IPS DF 6.9 (cell line): Measurements from ENCODE around the gene DRG2.

Source experiments
- DNase-seq: peaks from one replicate; pipeline ENCODE4 v3.0.0-alpha.2; 2013; ENCODE audit warnings: low read depth, low spot score
- H3K27ac ChIP-seq: one replicate; pipeline ENCODE4 v1.5.1; 2013; ENCODE audit warnings: low read length, control low read depth
- H3K27me3 ChIP-seq: 2 replicates; pipeline ENCODE4 v1.6.1; 2013; ENCODE audit warnings: mild to moderate bottlenecking, low read length; ENCODE audit not compliant: control insufficient read depth, insufficient read depth
- H3K36me3 ChIP-seq: 2 replicates; pipeline ENCODE4 v1.6.1; 2013; ENCODE audit warnings: low read length; ENCODE audit not compliant: control insufficient read depth, insufficient read depth
- H3K4me1 ChIP-seq: 2 replicates; pipeline ENCODE4 v1.6.1; 2013; ENCODE audit warnings: low read length; ENCODE audit not compliant: control insufficient read depth, insufficient read depth
- H3K4me3 ChIP-seq: 2 replicates; pipeline ENCODE4 v1.5.1; 2013; ENCODE audit warnings: mild to moderate bottlenecking, low read length
- H3K9me3 ChIP-seq: 2 replicates; pipeline ENCODE4 v1.6.1; 2013; ENCODE audit warnings: low read length, inconsistent platforms; ENCODE audit not compliant: control insufficient read depth, insufficient read depth
- WGBS: extraction: QIAGEN DNeasy Blood & Tissue Kit; methylation state at CpG from one replicate; pipeline ENCODE4 v1.1.7; 2013; ENCODE audit warnings: mixed read lengths, missing lambda C conversion rate; ENCODE audit not compliant: insufficient read length, insufficient coverage; 5-methylcytosine and 5-hydroxymethylcytosine counted together

Gene DRG2

DNA sequence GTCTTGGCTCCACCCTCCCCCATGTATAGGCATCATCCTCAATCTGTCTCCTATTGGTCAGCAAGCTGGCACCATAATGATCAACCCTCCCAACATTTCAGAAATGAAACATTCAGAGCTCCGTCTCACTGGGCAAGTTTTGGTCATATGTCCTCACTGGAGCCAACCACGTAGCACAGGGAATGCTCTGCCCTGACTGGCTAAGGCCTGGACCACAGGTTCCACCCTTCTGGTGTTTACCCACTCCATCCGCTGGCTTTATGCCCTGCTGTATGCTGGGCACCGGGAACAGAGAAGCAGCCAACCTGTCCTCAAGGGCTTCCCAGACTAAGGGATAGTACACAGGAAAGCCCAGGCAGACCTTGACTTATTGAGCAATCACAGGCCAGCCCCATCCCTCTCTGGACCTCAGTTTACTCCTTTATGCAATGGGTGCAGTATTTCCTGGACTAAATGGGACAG is 41.3 kb downstream of the DRG2 start:
- DNase-seq: no peak
- Histone ChIP-seq H3K9me3 (no peaks in the 10 kb centered on the region), H3K36me3 (peaks cover 2% of the 10 kb centered on the region; the same call in 1 of the 2 replicates), H3K4me1 (no peaks in the 10 kb centered on the region), H3K4me3 (no peak overlapping the region), H3K27ac (no peak overlapping the region), H3K27me3 (no peaks in the 10 kb centered on the region)
- WGBS: no CpG with 5 or more reads among the region's 4 CpGs

DNA sequence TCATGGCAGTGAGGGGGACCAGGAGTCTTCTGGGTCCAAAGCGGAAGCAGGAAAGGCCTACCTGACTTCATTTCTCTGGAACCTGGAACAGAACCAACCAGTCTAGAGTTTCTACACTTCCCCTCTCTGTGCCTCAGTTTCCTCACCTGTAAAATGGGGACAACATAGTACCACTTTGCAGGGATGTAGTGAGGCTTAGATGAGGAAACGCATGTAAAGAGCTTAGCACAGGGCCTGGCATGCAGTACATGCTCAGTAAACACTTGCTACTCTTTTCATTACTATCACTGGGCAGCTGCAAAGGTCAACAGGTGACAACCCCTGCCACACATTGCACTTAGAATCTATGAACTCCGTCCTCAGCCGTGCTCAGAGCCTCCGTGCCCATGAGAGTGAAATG is 45.0 kb downstream of the DRG2 start:
- Histone ChIP-seq H3K27me3 (no peaks in the 10 kb centered on the region), H3K36me3 (peaks cover 2% of the 10 kb centered on the region; the same call in 1 of the 2 replicates), H3K9me3 (no peaks in the 10 kb centered on the region), H3K4me1 (no peaks in the 10 kb centered on the region), H3K4me3 (no peak overlapping the region), H3K27ac (no peak overlapping the region)
- no peak for DNase-seq
- WGBS: no CpG with 5 or more reads among the region's 5 CpGs

DNA sequence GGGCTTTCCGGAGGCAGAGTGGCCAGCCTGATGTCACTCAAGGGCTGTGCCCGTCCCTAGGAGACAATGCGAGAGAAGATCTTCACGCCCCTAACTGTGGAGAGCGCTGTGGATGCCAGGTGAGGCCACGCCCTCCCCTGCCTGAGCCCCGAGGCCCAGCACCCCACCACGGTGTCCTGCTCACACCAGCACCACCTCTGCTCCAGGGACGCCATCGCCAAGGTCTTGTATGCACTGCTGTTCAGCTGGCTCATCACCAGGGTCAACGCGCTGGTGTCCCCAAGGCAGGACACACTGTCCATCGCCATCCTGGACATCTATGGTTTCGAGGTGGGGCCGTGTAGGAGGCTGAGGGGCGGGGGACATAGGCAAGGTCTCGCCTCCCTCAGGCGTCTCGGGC is 48.6 kb downstream of the DRG2 start:
- WGBS: no CpG with 5 or more reads among the region's 19 CpGs
- H3K36me3 ChIP-seq: peaks cover 2% of the 10 kb centered on the region; the same call in 1 of the 2 replicates
- H3K27ac ChIP-seq: no peak overlapping the region
- H3K4me1 ChIP-seq: no peaks in the 10 kb centered on the region
- DNase-seq: no peak
- H3K27me3 ChIP-seq: no peaks in the 10 kb centered on the region
- H3K4me3 ChIP-seq: no peak overlapping the region
- no peaks in the 10 kb centered on the region for H3K9me3 ChIP-seq

DNA sequence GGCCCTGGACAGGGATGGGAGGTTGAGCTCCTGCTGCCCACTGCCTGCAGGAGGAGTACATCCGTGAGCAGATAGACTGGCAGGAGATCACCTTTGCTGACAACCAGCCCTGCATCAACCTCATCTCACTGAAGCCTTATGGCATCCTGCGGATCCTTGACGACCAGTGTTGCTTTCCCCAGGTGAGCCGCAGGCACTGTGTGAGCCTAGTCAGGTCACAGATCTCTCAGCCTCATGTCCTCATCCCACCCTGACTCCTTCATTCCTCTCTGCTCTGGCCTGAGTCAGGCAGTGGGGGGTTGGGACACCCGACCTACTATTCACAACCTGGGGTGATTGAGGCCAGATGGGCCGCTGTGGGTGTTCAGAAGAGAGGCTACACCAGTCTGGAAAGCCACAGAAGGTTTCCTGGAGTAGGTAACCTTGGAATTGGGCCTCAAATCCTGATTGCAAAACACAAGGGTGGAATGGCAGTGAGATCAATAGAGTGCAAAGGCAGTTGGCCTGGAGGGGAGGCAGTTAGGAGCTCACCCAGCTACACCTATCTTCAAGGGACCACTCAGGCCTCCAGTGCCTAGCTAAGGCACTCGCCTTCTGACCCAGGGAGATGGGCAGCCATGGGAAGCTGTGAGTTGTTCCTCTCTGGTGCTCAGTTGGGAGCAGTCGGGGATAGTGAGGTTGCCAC is 50.5 kb downstream of the DRG2 start:
- no peak overlapping the region for H3K27ac ChIP-seq
- no peak for DNase-seq
- H3K4me1 ChIP-seq: peaks cover 2% of the 10 kb centered on the region; the same call in 1 of the 2 replicates
- H3K27me3 ChIP-seq: no peaks in the 10 kb centered on the region
- no peak overlapping the region for H3K4me3 ChIP-seq
- no CpG with 5 or more reads among the region's 8 CpGs for WGBS
- no peaks in the 10 kb centered on the region for H3K9me3 ChIP-seq
- no peaks in the 10 kb centered on the region for H3K36me3 ChIP-seq

DNA sequence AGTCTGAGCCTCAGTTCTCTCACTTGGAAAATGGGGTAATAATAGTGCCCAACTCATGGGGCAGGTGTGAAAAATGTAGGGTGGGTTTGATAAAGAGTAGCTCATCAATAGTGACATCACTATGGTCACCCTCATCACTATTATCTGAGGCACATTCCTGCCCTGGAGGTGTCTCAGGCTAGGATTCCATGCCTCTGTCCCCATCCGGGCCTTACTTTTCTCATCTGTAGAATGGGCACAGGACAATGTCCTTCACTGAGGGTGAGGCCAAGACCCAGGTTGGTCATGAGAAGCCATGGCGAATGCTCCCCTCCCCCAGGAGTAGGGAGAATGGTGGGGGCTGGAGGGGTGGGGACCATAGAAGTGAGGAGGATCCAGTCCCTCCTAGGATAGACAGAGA is 51.3 kb downstream of the DRG2 start:
- no peak for DNase-seq
- no CpG with 5 or more reads among the region's 2 CpGs for WGBS
- Histone ChIP-seq H3K4me3 (no peak overlapping the region), H3K36me3 (no peaks in the 10 kb centered on the region), H3K9me3 (no peaks in the 10 kb centered on the region), H3K27me3 (no peaks in the 10 kb centered on the region), H3K27ac (no peak overlapping the region), H3K4me1 (peaks cover 6% of the 10 kb centered on the region)

DNA sequence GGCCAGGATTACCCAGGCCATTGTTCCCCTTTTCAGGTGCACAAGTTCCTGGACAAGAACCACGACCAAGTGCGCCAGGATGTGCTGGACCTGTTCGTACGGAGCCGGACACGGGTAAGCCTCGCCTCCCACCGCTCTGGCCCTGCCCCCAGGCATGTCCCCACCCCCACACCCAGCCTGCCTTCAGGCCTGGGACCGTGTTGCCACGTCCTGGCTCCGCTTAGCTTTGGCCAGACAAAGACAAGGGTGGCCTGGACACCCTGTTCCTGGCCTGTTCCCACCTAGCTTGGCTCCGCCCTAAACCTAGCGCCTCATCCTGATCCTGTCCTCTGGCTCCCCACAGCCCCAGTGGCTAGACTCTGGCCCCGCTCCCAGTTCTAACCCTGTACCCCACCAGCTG is 51.8 kb downstream of the DRG2 start:
- Histone ChIP-seq H3K36me3 (no peaks in the 10 kb centered on the region), H3K9me3 (no peaks in the 10 kb centered on the region), H3K4me3 (no peak overlapping the region), H3K4me1 (peaks cover 6% of the 10 kb centered on the region), H3K27ac (no peak overlapping the region), H3K27me3 (no peaks in the 10 kb centered on the region)
- WGBS: no CpG with 5 or more reads among the region's 14 CpGs
- no peak for DNase-seq

DNA sequence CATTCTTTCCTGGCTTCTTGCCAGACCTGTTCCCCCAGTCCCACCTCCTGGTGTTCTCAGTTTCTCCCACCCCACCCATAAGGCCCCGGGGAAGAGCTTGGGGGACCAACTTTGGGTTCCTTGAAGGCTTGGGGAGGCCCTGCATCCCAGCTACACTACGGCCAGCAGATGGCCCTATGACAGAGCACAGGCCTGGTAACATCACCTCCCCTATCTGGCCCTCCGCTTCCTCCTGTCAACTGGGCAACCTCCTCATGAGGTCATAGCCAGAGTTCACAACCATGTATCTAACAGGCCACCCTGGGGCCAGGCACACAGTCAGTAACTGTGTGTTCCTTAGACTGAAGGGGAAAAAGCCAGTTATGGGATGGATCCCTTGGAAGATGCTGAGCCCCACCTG is 52.2 kb downstream of the DRG2 start:
- peaks cover 6% of the 10 kb centered on the region for H3K4me1 ChIP-seq
- WGBS: no CpG with 5 or more reads among the region's 3 CpGs
- H3K27me3 ChIP-seq: no peaks in the 10 kb centered on the region
- H3K4me3 ChIP-seq: no peak overlapping the region
- no peaks in the 10 kb centered on the region for H3K36me3 ChIP-seq
- H3K27ac ChIP-seq: no peak overlapping the region
- H3K9me3 ChIP-seq: no peaks in the 10 kb centered on the region
- no peak for DNase-seq

DNA sequence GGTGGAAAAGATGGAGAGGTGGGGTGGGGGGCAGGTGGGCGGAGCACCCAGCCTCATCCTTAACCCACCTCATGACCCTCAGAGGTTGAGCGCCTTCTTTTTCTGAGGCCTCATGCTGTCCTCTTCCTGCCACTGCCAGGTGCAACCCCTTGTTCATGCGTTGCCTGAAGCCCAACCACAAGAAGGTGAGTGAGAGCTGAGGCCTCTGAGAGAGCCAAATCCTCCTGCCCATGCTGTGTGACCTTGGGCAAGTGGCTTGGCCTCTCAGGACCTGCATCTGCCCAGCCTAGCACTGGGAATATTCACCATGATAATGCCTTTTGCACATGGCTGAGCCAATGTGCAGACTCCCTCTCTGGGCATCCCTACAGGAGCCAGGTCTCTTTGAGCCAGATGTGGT is 52.9 kb downstream of the DRG2 start:
- H3K4me1 ChIP-seq: peaks cover 6% of the 10 kb centered on the region
- H3K36me3 ChIP-seq: no peaks in the 10 kb centered on the region
- no peak overlapping the region for H3K27ac ChIP-seq
- H3K4me3 ChIP-seq: no peak overlapping the region
- H3K9me3 ChIP-seq: no peaks in the 10 kb centered on the region
- no CpG with 5 or more reads among the region's 3 CpGs for WGBS
- no peaks in the 10 kb centered on the region for H3K27me3 ChIP-seq
- DNase-seq: no peak

DNA sequence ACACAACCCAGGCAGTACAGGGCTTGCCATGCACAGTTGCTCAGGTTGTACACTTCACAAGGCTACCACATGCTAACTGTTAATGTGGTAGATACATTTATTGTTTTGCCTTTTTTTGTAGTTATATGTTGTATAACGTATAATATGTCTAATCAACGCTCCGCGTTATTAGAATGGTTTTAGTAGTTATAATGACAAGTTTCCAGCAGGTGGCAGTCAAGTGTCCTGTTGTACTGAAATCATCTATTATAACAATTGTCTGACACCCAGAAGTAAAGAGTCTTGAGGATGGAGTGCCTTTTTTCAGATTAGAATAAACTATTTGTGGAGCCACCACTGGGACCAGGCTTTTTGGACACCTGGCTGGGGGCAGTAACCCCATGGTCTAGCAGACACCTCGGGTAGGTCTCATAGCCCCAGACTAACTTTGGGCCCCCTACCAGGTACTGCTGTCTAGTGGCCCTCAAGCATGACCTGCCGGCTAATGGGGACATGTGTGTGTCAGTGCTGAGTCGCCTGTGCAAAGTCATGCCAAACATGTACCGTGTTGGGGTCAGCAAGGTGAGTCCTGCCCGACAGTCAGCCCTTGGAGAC is 53.6 kb downstream of the DRG2 start:
- no peaks in the 10 kb centered on the region for H3K9me3 ChIP-seq
- H3K4me1 ChIP-seq: peaks cover 6% of the 10 kb centered on the region
- WGBS: no CpG with 5 or more reads among the region's 9 CpGs
- no peak for DNase-seq
- no peaks in the 10 kb centered on the region for H3K27me3 ChIP-seq
- no peak overlapping the region for H3K4me3 ChIP-seq
- no peak overlapping the region for H3K27ac ChIP-seq
- no peaks in the 10 kb centered on the region for H3K36me3 ChIP-seq

DNA sequence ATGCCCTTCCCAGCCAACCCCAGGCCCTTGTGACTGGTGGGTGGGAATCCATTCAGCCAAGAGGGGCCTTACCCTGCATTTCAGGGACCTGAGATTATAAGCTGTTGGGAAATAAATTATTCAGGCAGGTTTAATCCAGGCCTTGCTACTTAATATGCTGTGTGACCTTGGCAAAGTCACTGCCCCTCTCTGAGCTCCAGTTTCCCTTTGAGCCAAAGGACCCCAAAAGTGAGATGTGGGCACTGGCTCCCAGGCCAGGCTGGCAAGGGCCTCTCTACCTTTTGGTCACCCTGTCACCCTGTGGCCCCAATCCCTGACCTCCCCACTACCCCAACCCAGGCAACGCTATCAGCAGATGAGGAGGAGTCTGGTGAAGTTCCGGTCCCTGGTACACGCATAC is 54.7 kb downstream of the DRG2 start:
- WGBS: no CpG with 5 or more reads among the region's 3 CpGs

More for the DNA sequence above, 54.7 kb downstream of the DRG2 start:
- no peak for DNase-seq
- no peak overlapping the region for H3K4me3 ChIP-seq
- no peaks in the 10 kb centered on the region for H3K36me3 ChIP-seq
- no peaks in the 10 kb centered on the region for H3K27me3 ChIP-seq
- no peaks in the 10 kb centered on the region for H3K9me3 ChIP-seq
- H3K27ac ChIP-seq: no peak overlapping the region
- H3K4me1 ChIP-seq: peaks cover 6% of the 10 kb centered on the region
